ENCODE results near the gene ACSL4. TPM values are rescaled to one million over a fixed set of nuclear protein-coding genes. Genes with fewer than 3 reads are reported as not detected.

The ACSL4 gene
- total RNA-seq, 1 donor from 2014 or later: 62.4 TPM

DNA sequence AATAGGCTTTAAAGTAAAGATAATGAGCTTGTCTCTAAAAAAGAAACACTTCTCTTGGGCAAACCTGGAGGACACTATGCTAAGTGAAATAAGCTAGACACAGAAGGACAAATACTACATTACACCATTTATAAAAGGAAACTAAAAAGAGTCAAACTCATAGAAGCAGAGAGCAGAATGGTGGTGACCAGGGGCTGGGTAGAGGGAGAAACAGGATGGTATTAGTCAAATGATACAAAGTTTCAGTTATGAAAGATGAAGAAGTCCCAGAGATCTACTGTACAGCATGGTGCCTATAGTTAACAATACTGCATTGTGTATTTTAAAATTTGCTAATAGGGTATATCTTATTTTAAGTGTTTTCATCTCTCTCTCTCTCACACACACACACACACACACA, 28.5 kb downstream of the ACSL4 start:
- Mint-ChIP-seq H3K4me3 (no peak overlapping the region), H3K4me1 (peaks cover 10% of the 10 kb centered on the region), H3K27me3 (ENCODE audit: low read depth) (no peaks in the 10 kb centered on the region), H3K36me3 (ENCODE audit: low read depth) (peaks cover 3% of the 10 kb centered on the region), H3K27ac (ENCODE audit: unreplicated experiment) (no peak overlapping the region), H3K9me3 (peaks cover 2% of the 10 kb centered on the region)
- DNase-seq (ENCODE audit: low read depth, low spot score): no peak
- no peak for TF ChIP-seq CTCF (conservative IDR thresholded peaks at IDR 0.05)

DNA sequence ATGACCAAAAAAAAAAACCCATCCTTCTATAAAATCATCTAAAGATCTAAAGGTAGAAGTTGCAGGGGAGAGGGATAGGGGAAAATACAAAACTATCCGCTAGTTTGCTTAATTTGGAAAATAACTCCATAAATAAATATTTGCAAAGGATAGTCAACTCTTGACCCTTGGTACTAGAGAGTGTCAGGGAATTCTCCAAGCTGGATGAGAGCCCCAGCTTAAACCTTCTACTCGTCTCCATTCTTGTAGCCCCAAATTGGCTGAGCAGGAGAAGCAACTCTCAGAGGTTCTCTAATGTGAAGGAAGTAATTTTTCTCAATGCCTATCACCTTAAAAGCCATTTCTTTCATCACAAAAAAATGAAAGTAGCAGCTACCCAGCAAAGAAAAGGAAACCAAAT, 35.2 kb downstream of the ACSL4 start:
- H3K27me3 Mint-ChIP-seq (ENCODE audit: low read depth): no peaks in the 10 kb centered on the region
- no peak for DNase-seq (ENCODE audit: low read depth, low spot score)
- peaks cover 3% of the 10 kb centered on the region for H3K36me3 Mint-ChIP-seq (ENCODE audit: low read depth)
- no peak overlapping the region for H3K27ac Mint-ChIP-seq (ENCODE audit: unreplicated experiment)
- peaks cover 24% of the 10 kb centered on the region for H3K4me1 Mint-ChIP-seq
- H3K9me3 Mint-ChIP-seq: peaks cover 2% of the 10 kb centered on the region
- TF ChIP-seq CTCF (conservative IDR thresholded peaks at IDR 0.05): no peak
- H3K4me3 Mint-ChIP-seq: no peak overlapping the region

DNA sequence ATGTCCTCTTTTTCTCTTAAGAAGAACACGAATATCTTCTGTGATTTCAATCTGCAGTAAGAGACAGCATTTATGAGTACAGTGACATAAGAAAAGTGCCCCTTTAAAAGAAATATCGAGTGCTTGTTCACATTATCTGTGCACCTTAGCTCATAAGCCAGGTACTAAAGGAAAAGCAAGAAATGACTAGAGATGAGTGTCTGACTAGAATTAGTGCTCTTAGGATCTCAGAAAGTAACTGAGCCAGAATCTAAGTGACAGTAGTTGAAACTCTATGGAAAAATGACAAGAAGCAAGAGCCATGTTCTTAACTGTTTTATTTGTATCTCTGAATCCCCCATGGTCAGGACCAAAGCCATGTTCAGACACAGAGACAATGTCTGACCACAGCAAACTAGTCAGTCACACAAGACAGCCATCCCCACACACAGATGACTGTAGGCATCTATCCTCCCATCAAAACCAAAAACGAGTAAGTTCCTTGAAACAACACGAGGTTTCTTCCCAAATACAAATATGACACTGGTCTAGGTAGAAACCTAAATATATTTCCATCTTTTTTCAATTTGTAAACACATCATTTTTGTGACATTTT, 36.8 kb downstream of the ACSL4 start:
- TF ChIP-seq CTCF (conservative IDR thresholded peaks at IDR 0.05): no peak
- DNase-seq (ENCODE audit: low read depth, low spot score): no peak
- no peaks in the 10 kb centered on the region for H3K36me3 Mint-ChIP-seq (ENCODE audit: low read depth)
- no peaks in the 10 kb centered on the region for H3K27me3 Mint-ChIP-seq (ENCODE audit: low read depth)
- H3K4me3 Mint-ChIP-seq: no peak overlapping the region
- peaks cover 20% of the 10 kb centered on the region for H3K4me1 Mint-ChIP-seq
- peak overlapping the region; percentile 12 for H3K27ac Mint-ChIP-seq (ENCODE audit: unreplicated experiment)
- no peaks in the 10 kb centered on the region for H3K9me3 Mint-ChIP-seq

- Mint-ChIP-seq H3K36me3 (ENCODE audit: low read depth) (no peaks in the 10 kb centered on the region), H3K27ac (ENCODE audit: unreplicated experiment) (no peak overlapping the region), H3K4me1 (peaks cover 20% of the 10 kb centered on the region), H3K9me3 (no peaks in the 10 kb centered on the region), H3K4me3 (no peak overlapping the region), H3K27me3 (ENCODE audit: low read depth) (no peaks in the 10 kb centered on the region)
- no peak for DNase-seq (ENCODE audit: low read depth, low spot score)
- TF ChIP-seq CTCF (conservative IDR thresholded peaks at IDR 0.05): no peak
Observed at GRCh38 chrX:109695637-109696036, 37.4 kb downstream of the ACSL4 start.

DNA sequence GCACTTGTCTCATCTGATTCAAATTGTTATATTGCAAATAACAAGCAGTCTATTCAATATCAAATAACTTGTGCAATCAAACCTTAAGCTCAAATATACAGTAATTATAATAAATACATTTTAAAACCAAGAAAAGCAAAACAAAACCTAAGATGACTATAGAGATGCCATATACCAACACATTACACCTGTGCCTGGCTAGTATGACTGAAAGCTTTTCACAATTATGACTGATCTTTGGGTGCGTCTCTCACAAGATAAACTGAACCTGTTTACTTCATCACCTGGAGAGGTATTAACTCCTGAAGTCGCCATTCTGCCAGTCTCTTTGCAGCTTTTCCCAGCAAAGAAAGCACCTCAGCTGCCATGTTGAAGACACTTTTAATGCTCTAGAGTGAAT, 41.3 kb downstream of the ACSL4 start:
- TF ChIP-seq CTCF (conservative IDR thresholded peaks at IDR 0.05): no peak
- H3K27ac Mint-ChIP-seq (ENCODE audit: unreplicated experiment): no peak overlapping the region

More for the DNA sequence above, 41.3 kb downstream of the ACSL4 start:
- DNase-seq (ENCODE audit: low read depth, low spot score): no peak
- peaks cover 7% of the 10 kb centered on the region for H3K4me1 Mint-ChIP-seq
- no peak overlapping the region for H3K4me3 Mint-ChIP-seq
- H3K27me3 Mint-ChIP-seq (ENCODE audit: low read depth): no peaks in the 10 kb centered on the region
- H3K36me3 Mint-ChIP-seq (ENCODE audit: low read depth): no peaks in the 10 kb centered on the region
- H3K9me3 Mint-ChIP-seq: no peaks in the 10 kb centered on the region

Data from neural crest cell (in vitro differentiated cells).